Ureter (tissue), 1 donor: ENCODE measurements around the gene SNX9. TPM values are rescaled to one million over a fixed set of nuclear protein-coding genes. Genes with fewer than 3 reads are reported as not detected.
"Not testable (repeated sequence)": the region's sequence is repeated elsewhere in the genome, so short reads cannot be mapped to it uniquely, and the experiment has no call there.

ENCODE experiments used
- DNase-seq: peaks from one replicate; pipeline ENCODE4 v3.0.0-alpha.2; 2020; ENCODE audit warnings: low spot score
- total RNA-seq: library from RNA; stranded (reverse); gene quantifications from one replicate; pipeline ENCODE4 v1.2.4, GENCODE V29; 2023
- donor health status: DM: yes; HTN: yes; CAD: no.

Gene SNX9
- total RNA-seq, 1 donor from 2014 or later: 45.8 TPM

DNA sequence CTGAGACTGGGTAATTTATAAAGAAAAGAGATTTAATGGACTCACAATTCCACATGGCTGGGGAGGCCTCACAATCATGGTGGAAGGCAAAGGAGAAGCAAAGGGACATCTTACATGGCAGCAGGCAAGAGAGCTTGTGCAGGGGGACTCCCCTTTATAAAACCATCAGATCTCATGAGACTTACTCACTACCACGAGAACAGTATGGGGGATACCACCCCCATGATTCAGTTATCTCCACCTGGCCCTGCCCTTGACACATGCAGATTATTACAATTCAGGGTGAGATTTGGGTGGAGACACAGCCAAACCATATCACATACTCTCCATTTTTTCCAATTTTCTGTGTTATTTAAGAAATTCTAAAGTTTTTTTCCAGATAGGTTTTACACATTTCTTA lies 35.6 kb downstream of the SNX9 start:
- DNase-seq: not testable (repeated sequence)

DNA sequence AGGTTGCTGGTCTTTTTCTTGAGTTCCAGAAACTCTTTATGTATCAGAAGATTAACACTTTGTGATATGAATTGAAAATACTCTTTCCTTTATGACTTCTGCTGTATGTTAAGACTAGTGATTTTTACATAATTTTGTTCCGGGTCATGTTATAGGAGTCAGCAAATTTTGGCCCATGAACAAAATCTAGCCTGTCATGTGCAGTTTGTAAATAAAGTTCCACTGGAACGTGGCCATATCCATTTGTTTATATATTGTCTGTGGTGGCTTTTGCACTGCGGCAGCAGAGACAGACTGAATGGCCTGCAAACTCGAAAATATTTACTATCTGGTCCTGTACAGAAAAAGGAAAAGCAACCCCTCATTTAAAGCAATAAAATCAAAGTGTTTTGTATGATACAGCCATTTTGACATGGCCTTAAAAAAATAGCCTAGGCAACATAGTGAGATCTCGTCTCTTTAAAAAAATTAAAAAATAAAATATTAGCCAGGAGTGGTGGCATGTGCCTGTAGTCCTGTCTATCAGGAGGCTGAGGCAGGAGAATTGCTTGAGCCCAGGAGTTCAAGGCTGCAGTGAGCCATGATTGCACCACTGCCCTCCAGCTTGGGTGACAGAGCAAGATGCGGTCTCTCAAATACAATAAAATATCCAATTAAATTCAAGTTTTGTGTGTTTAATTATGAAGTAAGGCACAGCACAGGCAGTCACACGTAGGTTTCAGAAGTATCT lies 36.9 kb downstream of the SNX9 start:
- no peak for DNase-seq

DNA sequence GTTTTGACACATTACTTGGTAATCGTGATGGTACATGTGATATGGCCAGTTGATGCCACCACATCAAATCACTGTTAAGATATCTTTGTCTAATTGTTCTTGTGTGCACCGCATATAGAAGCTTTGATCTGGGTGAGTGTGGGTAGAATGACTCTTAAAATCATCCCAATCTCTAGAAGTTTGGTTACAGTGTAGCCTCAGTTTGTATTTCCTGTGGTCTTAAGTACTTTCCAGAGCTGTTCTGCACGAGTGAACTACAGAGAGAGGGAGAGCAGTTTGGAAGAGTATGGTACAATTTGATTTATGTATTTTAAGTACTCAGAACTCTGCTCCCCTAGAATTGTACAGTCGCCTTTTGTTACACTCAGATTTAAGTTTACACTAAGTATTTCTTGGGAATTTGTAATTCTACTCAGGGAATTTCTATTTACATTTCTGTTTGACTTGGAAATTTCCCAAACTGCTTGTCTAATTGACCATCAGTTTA lies 37.5 kb downstream of the SNX9 start:
- no peak for DNase-seq

DNA sequence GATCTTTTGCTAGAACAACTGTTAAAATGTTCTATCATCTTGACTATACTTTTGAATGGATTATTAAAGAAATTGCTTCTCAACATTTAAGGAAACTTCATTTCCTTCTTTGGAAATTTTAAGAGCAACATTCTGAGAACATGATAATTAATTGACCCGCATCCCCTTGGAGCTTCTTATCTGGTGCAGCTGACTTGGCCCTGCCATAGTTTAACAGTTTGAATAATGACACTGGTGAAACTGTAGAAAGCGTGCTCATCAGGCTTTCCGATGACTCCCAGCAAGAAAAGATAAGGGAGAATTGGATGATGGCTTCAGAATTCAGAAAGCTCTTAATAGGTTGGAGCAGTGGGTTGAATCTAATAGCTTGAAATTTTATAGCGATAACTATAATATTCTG lies 38.1 kb downstream of the SNX9 start:
- DNase-seq: no peak

DNA sequence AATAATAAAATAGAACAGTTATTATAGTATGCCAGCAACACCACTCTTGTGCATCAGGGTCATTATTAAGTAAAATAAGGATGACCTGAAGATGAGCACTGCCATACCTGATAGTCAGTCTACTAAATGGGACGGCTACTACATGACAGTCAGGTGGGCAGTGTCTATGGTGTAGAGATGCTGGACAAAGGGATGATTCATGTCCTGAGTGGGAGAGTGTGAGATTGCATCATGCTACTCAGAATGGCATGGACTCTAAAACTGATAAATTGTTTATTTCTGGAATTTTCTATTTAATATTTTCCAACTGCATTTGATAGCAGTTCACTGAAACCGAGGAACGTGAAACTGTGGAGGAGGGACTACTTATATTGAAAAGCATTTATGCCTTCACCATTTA lies 38.8 kb downstream of the SNX9 start:
- no peak for DNase-seq

DNA sequence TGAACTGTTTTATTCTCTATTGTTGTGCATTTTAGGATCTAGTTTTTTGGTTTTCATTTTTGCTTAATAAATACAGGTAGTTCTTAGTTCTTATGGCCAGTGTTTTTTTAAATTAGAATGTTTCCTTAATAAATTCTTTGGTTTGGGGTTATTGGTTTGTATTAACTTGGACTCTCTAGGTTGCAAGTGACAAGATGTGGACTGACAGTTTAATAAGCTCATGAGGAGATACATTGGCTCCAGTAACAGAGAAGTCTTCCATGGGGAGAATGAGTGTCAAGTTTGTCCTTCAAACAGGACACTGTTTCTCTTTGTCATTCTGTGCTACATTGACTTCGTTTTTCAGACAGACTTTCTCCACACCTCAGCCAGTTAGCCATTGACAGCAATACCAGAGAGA lies 39.7 kb downstream of the SNX9 start:
- DNase-seq: no peak

DNA sequence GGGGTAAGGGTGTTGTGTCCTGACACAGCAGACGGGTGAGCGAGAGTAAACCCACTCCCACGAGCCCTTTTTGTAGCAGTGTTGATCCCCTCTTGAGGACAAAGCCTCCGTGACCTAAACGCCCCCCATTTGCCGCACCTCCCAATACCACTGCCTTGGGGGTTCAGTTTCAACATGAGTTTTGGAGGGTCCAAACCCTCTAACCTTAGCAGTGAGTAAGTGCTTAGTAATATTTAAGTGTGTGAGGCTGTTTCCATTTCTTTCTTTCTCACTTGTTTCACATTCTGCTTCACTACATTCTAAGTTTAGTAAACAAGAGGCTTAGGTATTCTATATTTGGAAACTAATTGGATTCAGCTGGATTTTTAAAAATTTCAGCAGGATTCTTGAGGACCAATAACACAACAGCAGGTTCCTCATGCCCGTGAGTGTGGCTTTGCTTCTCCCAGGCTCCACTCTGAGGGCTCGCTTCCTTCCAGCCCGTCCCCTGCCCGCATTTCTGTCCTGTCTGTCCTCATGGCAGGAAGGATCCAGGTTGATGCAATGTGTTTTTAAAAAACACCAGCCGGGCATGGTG lies 41.2 kb downstream of the SNX9 start:
- no peak for DNase-seq

DNA sequence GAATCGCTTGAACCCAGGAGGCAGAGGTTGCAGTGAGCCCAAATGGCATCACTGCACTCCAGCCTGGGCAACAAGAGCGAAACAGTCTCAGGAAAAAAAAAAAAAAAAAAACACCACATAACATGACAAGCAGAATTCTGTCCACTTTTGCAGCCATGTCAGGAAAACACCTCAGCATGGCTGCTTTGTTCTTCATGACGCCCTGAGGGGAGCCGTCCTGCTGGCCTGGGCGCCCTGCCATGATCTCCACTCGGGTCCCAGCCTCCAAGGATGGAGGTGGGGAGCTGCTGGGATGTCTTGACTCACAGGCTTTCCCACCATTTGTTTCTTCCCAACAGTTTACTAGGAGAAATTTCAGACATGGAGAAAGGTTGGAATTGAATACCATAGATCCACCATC lies 42.2 kb downstream of the SNX9 start:
- no peak for DNase-seq

DNA sequence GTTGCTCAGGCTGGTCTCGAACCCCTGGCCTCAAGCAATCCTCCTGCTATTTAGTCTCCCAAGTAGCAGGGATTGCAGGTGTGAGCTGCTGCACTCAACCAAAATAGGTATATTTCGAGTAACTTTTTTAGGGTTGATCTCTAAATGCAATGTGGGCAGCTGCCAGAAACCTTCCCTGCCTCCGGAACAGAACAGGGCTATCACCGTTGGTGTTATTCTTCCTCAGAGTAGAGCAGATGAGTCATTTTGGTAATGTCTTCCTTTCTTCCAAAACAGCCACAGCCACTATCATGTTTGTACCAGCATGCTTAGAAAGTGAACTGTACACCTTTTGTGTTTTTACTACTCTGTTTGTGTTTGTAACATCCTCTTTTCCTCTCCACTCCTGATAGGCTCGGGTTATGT lies 44.1 kb downstream of the SNX9 start:
- DNase-seq: no peak

DNA sequence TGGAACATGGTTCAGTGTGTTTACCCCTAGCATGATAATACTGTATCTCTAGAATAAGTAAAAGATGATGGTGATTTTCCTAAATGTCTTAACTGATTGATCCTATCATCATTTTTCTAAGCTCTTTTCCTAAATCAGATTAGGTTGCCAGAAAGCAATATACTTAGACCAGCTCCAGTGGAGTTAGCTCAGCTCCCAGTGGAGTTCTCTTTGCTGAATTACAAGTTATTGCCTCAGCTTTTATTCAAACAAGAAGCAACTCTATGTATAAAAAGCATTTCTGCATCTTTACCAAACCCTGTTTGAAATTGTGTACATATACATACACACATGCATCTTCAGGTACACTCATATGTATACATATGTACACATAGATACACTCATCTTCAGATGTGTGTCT lies 44.9 kb downstream of the SNX9 start:
- DNase-seq: no peak

DNA sequence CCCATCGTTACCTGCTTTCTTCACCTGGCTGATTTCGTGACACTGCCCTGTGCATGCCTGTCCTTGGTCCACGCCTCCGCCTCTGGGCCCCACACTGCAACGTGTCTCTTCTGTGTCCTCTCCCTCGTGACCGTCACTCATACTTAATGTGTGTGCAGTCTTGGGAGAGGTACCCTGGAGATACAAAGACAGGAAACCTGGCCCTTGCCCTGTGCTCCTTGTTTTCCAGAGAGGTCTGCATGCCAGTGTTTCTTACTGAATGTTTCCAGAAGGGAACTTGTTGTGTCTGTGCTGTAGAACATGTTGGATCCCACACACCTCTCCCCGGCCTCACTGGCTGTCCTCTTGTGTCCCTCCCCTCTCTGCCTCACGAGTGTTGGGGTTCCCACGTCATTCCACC lies 45.8 kb downstream of the SNX9 start:
- DNase-seq: no peak

DNA sequence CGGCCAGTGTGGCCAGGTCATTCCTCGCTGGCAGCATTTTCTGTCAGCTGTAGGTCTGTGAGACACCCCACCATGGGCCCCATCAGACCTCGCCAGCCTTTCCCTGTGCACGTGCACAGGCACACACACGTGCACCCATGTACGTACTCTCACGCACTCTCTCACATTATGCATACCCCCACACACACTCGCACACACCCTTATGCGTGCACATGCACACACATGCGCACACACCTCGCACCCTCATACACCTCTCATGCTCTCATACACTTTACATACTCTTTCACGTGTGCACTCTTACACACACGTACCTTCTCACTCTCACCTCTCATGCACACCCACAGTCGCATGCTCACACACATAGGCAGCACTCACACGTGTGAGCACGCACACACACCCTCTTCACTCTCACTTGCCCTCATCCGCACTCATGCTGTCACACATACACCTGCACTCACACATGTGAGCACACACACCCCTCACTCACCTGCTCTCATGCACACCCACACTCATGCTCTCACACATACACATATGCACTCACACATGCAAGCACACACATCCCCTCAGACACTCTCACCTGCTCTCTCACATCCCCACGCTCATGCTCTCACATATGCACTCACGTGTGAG lies 46.7 kb downstream of the SNX9 start:
- no peak for DNase-seq

DNA sequence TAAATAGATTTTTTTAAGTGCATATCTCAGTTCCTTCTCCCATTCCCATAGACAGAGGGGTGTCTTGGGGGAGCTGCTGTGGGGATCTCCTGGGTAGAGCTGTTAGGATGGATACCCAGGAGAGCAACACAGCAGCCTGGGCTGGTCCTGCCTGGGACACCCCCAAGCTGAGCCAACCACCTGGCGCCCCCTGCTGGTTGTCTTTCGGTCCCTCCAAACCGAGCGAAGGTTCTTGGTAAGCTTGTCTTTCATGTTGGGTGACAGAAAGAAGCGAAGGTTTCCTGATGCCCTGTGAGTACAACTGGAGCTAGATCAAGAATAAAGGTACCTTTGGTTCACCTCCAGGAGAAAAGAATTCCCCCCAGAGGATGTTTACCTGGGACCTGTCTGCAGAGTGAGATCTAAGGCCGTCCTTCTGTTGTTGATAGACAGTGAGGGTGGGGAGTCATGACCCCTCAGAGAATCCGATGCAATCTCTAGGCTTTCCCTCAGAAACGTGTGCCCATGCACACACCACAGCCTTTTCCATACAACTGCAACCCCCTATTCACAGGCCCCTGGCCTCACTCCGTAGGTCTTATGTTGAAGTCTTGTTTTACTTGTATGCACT lies 50.8 kb downstream of the SNX9 start:
- peak; percentile 72 for DNase-seq

DNA sequence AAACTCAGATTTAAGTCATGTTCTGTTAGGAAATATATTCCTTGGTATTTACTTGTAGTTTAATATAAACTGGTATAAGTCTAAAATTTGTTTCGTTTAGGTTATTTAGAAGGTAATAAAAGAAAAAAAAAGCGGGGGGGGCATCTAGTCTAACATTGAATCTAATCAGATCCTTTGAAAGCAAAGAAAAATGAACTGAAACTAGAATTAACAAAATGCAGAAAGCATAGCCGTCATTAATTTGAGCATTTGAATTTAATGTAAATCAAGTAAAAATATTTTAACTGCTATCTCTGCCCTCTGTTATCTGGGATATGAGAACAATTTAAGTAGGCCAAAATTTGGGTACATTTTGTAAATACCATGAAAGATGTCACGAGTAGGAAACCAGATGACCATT lies 54.1 kb downstream of the SNX9 start:
- no peak for DNase-seq

DNA sequence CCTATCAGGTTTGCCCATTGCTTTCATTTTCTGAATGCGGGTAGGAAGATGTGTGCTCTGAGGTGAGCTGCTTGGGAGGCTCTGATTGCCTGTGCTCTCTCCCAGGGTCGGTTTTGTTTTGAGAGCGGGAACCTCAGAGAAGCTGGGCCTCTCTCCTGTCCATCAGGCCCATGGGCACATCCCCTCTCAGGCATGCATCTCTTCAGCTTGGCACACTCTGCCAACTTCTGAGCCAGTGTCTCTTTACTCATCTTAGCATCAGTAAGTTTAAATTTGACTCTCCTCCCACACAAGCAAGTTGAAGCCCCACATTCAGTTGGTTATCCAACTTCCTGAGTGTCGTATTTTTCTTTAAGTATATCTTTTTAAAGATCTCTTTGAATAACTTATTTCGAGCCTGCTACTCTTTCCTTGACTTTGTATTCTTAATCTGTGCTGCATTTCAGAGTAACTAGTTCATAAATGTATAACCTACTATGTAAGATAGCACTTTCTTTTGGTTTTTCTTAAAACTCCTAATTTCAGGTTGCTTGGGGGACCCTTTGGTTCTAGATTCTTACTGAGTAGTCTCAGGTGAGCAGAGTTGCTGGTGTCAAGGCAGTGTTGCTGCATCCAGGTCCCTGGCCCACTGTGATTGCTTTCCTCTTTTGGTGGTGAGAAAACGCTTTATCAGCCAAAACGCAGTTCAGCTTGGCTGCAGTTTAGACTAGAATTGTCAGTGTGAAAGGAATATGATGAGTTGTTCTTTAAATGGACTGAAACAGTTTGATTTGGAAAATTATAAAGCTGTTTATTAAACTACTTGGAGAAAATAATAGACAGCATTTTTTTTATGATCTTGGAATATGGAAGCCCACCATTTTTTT lies 54.8 kb downstream of the SNX9 start:
- DNase-seq: no peak

DNA sequence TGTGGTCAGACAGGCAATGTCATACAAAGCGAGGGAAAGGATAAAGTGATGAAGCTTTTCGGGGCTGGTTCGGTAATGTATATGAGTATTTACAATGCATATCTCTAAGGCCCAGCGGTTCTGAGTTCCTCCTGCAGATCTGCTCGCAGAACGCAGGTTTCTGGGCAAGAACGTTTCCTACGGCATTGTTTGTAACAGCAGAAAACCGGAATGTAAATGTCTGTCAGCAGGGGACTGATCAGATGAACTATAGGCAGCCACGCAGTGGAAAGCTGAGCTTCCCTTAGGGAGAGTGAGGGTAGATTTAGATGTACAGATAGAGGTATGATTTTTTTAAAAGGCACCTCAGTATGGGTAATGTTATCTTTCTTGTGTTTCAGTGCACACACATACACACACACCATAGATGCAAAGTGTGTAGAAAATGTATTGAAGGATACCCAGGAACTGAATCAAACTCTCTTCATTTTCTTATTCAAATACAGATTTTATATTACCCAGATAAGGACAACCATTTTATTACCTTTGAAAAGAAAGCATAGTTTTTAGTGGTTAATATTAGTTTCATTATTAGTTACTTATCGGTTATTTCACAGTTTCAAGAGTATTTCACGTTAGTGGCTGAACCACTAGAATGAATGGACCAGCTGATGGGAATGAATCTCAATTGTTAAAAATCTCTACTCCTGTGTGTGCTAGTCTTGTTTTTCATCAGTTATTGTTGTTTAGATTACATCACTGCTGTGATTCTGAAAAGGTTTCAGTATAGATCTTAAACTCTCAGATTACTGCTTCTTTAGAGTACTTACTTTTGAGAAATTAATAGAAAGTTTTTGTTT lies 56.2 kb downstream of the SNX9 start:
- no peak for DNase-seq

DNA sequence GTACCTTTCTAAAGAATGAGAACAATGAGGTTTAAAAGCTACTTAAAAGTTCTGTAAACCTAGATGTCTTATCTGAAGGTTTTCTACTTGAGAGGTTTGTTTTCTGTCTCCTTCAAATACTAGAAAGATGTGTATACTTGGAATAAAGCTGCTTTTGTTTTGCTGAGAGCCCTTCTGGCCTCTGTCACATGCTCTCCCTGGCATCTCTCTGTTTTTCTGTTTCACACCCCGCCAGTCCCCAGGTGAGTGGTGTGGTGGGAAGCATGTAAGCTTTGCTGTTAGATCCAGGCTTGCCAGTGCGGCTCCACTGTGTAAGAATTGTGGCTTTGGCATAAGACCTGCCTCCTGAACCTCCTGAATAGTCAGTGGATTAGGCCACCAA lies 56.8 kb downstream of the SNX9 start:
- DNase-seq: no peak

DNA sequence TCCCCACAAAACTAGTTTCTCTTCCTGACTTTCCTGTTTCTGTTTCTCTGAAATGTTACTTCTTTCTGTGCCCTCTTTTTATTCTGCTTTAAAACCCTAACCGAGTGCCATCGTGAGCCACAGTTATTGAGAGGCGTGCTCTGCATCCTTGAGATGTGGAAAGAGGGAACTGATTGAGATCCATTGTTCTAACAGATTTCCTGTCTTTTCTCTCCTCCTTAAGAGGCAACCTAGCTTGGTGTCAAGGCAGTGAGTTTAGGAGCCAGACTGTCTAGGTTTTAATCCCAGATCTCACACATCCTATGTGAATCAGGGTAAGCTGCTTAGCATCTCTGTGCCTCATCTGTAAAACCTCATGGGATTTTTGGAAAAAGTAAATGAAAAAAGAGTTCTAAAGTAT lies 57.5 kb downstream of the SNX9 start:
- no peak for DNase-seq

DNA sequence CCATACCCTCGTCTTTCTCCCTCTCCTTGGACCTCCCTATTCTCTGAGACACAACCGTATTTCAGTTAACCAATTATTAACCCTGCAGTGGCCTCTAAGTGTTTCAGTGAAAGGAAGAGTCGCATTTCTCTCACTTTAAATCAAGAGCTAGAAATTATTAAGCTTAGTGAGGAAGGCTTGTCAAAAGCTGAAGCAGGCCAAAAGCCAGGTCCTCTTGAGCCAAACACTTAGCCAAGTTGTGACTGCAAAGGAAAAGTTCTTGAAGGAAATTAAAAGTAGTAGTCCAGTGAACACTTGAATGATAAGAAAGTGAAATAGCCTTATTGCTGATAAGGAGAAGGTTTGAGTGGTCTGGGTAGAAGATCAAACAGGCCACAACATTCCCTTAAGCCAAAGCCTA lies 58.3 kb downstream of the SNX9 start:
- no peak for DNase-seq

DNA sequence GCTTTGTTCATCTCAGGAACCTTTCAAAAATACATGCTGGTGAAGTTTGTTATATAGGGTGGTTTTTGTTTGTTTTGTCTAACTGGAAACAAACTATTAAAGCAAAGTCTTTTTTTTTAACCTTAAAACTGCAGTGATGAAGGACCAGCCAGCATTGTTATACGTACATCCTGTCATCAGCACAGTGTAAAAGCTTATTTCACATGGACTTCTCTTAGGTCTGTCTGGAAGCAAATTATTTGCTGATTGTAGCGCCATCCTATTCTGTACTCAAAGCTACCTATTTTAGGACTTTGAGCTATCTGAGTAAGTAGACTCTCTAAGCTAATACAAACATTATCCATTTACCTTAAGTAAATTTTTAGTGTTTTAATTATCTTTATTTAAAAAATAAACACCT lies 61.7 kb downstream of the SNX9 start:
- DNase-seq: no peak

DNA sequence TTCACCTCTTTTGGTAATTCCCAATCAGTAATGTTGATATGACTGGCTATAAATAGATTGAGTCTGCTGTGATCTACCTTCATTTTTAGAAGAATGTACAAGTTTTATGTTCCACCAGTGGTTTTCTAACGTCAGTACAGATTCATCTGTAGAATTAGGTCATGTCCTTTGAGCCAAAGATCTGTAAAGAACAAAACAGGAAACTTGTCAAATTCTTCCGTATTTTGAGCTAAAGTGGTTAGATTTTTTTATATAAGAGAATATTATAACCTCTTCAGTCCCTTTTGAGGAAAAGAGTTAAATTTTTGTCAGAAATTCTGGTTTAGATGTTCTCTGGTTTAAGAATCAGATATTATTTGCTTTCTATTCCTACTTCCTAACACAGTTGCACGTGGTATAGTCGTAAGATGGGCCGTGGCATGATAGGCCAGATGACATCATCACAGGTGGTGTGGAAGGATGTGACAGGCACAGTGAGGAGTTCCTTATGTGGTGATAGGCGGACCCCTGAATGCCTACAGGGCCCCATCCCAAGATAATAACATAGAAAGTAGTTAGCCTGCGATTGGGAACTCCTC lies 62.3 kb downstream of the SNX9 start:
- no peak for DNase-seq
